ENCODE data around the gene CCER1. TPM values are rescaled to one million over a fixed set of nuclear protein-coding genes. Genes with fewer than 3 reads are reported as not detected.

The CCER1 gene
- total RNA-seq, 2 experiments from 2014 or later: not detected

Other genes starting within 250 kb of the CCER1 start
- gene EPYC, start 49.8 kb upstream of the CCER1 start, total RNA-seq: not detected
- not detected for gene KERA, start 102.8 kb upstream of the CCER1 start, total RNA-seq
- gene LUM, start 156.3 kb upstream of the CCER1 start, total RNA-seq: not detected
- not detected for gene DCN, start 227.6 kb upstream of the CCER1 start, total RNA-seq

All from activated CD8-positive, alpha-beta memory T cell treated with anti-CD3 and anti-CD28 coated beads, Interleukin-2, amount 10 ng/mL, durations not matched to agents 7 days and 5 days (primary cell).